Kidney (tissue), 14 donors: ENCODE results near the gene GATA2. TPM values are rescaled to one million over a fixed set of nuclear protein-coding genes. Genes with fewer than 3 reads are reported as not detected.

Source experiments
- DNase-seq, 5 donors: peaks; one replicate each; pipeline ENCODE4 v3.0.0-alpha.2; 2013 to 2020
- FAIRE-seq: peaks from 2 replicates; lab custom pipeline; 2012; peaks lifted over from hg19 to GRCh38; lab: Jason Lieb, UNC
- H3K27ac ChIP-seq, 2 donors: one replicate each; pipeline ENCODE4 v1.7.0; 2013; ENCODE audit warnings: low read depth in 2 of 2, low read length in 2 of 2, inconsistent platforms in 1 of 2
- H3K27me3 ChIP-seq: one replicate; pipeline ENCODE4 v1.7.1; 2013; ENCODE audit warnings: low read length, inconsistent platforms; ENCODE audit not compliant: control insufficient read depth, insufficient read depth
- H3K36me3 ChIP-seq, 3 donors: one replicate each; pipeline versions ENCODE4 v1.7.0 to v1.7.1; 2013; ENCODE audit warnings: low read length in 3 of 3, control low read depth in 1 of 3, inconsistent platforms in 1 of 3; ENCODE audit not compliant: insufficient read depth in 3 of 3, control insufficient read depth in 2 of 3
- H3K4me1 ChIP-seq, 3 donors: one replicate each; pipeline versions ENCODE4 v1.7.0 to v1.7.1; 2013; ENCODE audit warnings: low read length in 3 of 3, inconsistent platforms in 1 of 3, low read depth in 1 of 3; ENCODE audit not compliant: control insufficient read depth in 2 of 3, insufficient read depth in 2 of 3
- H3K4me3 ChIP-seq, 3 donors: one replicate each; pipeline versions ENCODE4 v1.7.0 to v1.8.1; 2013; ENCODE audit warnings: low read length in 3 of 3, control low read depth in 1 of 3, inconsistent platforms in 1 of 3
- H3K9ac ChIP-seq, 3 donors: one replicate each; pipeline versions ENCODE4 v1.7.0 to v1.7.1; 2013; ENCODE audit warnings: low read length in 3 of 3, control low read depth in 1 of 3, inconsistent platforms in 1 of 3
- H3K9me3 ChIP-seq, 3 donors: one replicate each; pipeline versions ENCODE4 v1.7.0 to v1.7.1; 2013; ENCODE audit warnings: low read length in 3 of 3, control low read depth in 1 of 3, inconsistent platforms in 1 of 3; ENCODE audit not compliant: control insufficient read depth in 2 of 3, insufficient read depth in 1 of 3
- intact Hi-C: fragments of 100-400 bp; cut with DNase I; formaldehyde crosslinking; loops from one replicate; pipeline ENCODE4 v1.11.1; 2022
- polyA plus RNA-seq: library from polyadenylated mRNA; stranded (reverse); fragments of 350-450 nt; fragmentation: Illumina TruSeq; extraction: RNeasy Lipid Tissue Mini Kit (QIAGEN cat#74804); gene quantifications from one replicate; pipeline ENCODE4 v1.2.3, GENCODE V29; 2014; ENCODE audit warnings: low read depth, low replicate concordance; ENCODE audit not compliant: insufficient read depth
- total RNA-seq: library from RNA; stranded (reverse); fragmentation: NEBNext Ultra II Directional; extraction: Animal tissue kit (Norgen Biotek cat#: 25700); gene quantifications from one replicate; pipeline ENCODE4 v1.2.1, GENCODE V29; 2021
- TF ChIP-seq, protein P1 (sequence below): IDR thresholded peaks from 3 replicates; pipeline ENCODE4 v1.5.1; 2012; ENCODE audit warnings: mild to moderate bottlenecking, moderate library complexity, borderline replicate concordance; ENCODE audit not compliant: insufficient read depth; ENCODE audit errors: extremely low read depth
- donor health status: control.
- donor health status: control.
- donor health status: control.
- donor health status: control.
- donor health status: control.
- donor health status: DM: yes; HTN: yes; CAD: no.
- donor health status: Normal renal cell carcinoma (clear cell type).

Gene GATA2
- total and polyA plus RNA-seq, 2 donors from 2014 or later, result 22.9 to 31.4 TPM

- FAIRE-seq (no peak), DNase-seq (peak in 2 of 5 donors; percentile 12 to 46)
- TF ChIP-seq, protein P1, sequence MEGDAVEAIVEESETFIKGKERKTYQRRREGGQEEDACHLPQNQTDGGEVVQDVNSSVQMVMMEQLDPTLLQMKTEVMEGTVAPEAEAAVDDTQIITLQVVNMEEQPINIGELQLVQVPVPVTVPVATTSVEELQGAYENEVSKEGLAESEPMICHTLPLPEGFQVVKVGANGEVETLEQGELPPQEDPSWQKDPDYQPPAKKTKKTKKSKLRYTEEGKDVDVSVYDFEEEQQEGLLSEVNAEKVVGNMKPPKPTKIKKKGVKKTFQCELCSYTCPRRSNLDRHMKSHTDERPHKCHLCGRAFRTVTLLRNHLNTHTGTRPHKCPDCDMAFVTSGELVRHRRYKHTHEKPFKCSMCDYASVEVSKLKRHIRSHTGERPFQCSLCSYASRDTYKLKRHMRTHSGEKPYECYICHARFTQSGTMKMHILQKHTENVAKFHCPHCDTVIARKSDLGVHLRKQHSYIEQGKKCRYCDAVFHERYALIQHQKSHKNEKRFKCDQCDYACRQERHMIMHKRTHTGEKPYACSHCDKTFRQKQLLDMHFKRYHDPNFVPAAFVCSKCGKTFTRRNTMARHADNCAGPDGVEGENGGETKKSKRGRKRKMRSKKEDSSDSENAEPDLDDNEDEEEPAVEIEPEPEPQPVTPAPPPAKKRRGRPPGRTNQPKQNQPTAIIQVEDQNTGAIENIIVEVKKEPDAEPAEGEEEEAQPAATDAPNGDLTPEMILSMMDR, result no peak
- no peaks in the 10 kb centered on the region for H3K36me3 ChIP-seq
- H3K4me1 ChIP-seq, result peaks cover 0 to 2% (median 0%) of the 10 kb centered on the region in 3 donors
- intact Hi-C loops, result no loop called here
- H3K9me3 ChIP-seq, result no peaks in the 10 kb centered on the region
- H3K27ac ChIP-seq, result no peak overlapping the region
- no peaks in the 10 kb centered on the region for H3K27me3 ChIP-seq
- no peak overlapping the region for H3K9ac ChIP-seq
- no peak overlapping the region for H3K4me3 ChIP-seq
These were observed 36.9 kb downstream of the GATA2 start for GRCh38 chr3:128455786-128456748.

GRCh38 chr3:128455116-128455515 lies 37.9 kb downstream of the GATA2 start:
- FAIRE-seq, result no peak
- Histone ChIP-seq H3K36me3 (no peaks in the 10 kb centered on the region), H3K27me3 (no peaks in the 10 kb centered on the region), H3K9ac (no peak overlapping the region), H3K4me3 (no peak overlapping the region), H3K9me3 (no peaks in the 10 kb centered on the region), H3K4me1 (peaks cover 0 to 2% (median 0%) of the 10 kb centered on the region in 3 donors), H3K27ac (no peak overlapping the region)
- intact Hi-C loops, result no loop called here
- TF ChIP-seq, protein P1, result no peak
- DNase-seq, result peak in 1 of 5 donors; percentile 26

GRCh38 chr3:128454310-128454618 lies 38.7 kb downstream of the GATA2 start:
- H3K27ac ChIP-seq, result no peak overlapping the region
- TF ChIP-seq, protein P1, result no peak
- no peaks in the 10 kb centered on the region for H3K9me3 ChIP-seq
- intact Hi-C loops, result no loop called here
- no peaks in the 10 kb centered on the region for H3K36me3 ChIP-seq
- H3K9ac ChIP-seq, result no peak overlapping the region
- H3K4me1 ChIP-seq, result peaks cover 0 to 2% (median 0%) of the 10 kb centered on the region in 3 donors
- no peak overlapping the region for H3K4me3 ChIP-seq
- DNase-seq, result peak in 1 of 5 donors; percentile 52
- H3K27me3 ChIP-seq, result no peaks in the 10 kb centered on the region
- no peak for FAIRE-seq
